Keratinocyte (primary cell): ENCODE data around the gene LARP4.

Experiments
- EZH2 ChIP-seq: IDR thresholded peaks from one replicate; pipeline ENCODE4 v1.6.1; 2012; ENCODE audit warnings: inconsistent platforms, mild to moderate bottlenecking, low read length, moderate library complexity
- TF ChIP-seq, protein P1 (sequence below), 3 experiments: IDR thresholded peaks in 1 of 3; conservative IDR thresholded peaks in 1 of 3; optimal IDR thresholded peaks in 1 of 3; 2 replicates in 2 of 3; 3 replicates in 1 of 3; pipeline versions ENCODE3 to v1.5.1; 2011; ENCODE audit warnings: low read length in 3 of 3, mild to moderate bottlenecking in 3 of 3, moderate library complexity in 2 of 3, control low read depth in 1 of 3, inconsistent platforms in 1 of 3; ENCODE audit not compliant: insufficient read depth in 2 of 3; ENCODE audit errors: extremely low read depth in 1 of 3

DNA sequence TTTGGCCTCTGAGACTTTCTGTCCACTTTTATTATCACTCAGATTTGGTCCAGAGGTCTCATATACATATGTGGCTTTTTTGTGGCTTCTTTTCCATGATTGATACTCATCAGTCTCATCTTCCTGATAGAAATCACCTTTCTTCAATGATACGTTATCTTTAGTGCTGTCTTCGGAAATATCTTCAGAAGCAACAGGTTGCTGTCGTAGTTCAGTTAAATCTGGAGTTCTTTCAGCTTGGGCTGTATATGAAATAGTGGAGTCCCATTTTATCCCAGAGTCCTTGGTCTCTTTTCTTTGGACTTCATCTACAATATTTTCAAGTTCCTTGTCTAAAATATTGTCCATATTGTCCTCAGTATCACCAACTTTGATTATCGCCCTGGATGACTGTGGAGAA is 45.3 kb upstream of the LARP4 start:
- TF ChIP-seq, protein P1, sequence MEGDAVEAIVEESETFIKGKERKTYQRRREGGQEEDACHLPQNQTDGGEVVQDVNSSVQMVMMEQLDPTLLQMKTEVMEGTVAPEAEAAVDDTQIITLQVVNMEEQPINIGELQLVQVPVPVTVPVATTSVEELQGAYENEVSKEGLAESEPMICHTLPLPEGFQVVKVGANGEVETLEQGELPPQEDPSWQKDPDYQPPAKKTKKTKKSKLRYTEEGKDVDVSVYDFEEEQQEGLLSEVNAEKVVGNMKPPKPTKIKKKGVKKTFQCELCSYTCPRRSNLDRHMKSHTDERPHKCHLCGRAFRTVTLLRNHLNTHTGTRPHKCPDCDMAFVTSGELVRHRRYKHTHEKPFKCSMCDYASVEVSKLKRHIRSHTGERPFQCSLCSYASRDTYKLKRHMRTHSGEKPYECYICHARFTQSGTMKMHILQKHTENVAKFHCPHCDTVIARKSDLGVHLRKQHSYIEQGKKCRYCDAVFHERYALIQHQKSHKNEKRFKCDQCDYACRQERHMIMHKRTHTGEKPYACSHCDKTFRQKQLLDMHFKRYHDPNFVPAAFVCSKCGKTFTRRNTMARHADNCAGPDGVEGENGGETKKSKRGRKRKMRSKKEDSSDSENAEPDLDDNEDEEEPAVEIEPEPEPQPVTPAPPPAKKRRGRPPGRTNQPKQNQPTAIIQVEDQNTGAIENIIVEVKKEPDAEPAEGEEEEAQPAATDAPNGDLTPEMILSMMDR (optimal IDR thresholded peaks at IDR 0.05 in 1 of 3, IDR thresholded peaks at IDR 0.05 in 1 of 3, conservative IDR thresholded peaks at IDR 0.05 in 1 of 3; ENCODE audit: extremely low read depth in 1 of 3, insufficient read depth in 2 of 3, low read length in 3 of 3) = no peak
- no peak for TF ChIP-seq EZH2
